ENCODE data around the gene ANKS1B. TPM values are rescaled to one million over a fixed set of nuclear protein-coding genes. Genes with fewer than 3 reads are reported as not detected.

ANKS1B gene
- total RNA-seq, 1 donor from 2014 or later = 2.4 TPM

DNA sequence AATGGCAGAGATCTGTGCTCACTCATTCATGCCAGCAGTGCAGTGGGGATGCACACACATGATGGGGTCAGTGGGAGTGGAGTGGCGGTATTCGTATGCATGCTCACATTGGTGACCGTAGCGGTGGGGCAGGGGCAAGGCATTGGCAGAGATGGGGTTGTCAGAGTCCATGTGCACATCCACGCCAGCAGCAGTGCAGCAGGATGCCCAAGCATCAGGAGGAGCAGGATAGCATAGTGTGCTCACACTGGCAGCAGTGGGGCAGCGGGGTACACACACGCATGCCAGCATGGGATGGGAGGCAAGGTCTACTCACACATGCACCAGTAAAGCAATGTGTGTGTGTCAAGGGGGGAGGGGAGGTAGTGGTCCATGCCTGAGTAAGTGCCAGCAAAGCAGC lies 426.6 kb downstream of the ANKS1B start:
- H3K79me2 ChIP-seq (ENCODE audit: insufficient read depth, low read length) = no peaks in the 10 kb centered on the region
- peaks cover 4% of the 10 kb centered on the region for H3K9me3 Mint-ChIP-seq (ENCODE audit: unreplicated experiment)
- H3K4me2 ChIP-seq (ENCODE audit: low read length) = no peak overlapping the region
- no peaks in the 10 kb centered on the region for H3K27me3 ChIP-seq (ENCODE audit: insufficient read depth, low read length)
- no peak for FAIRE-seq
- no peak overlapping the region for H3K4me3 Mint-ChIP-seq (ENCODE audit: unreplicated experiment)
- TF ChIP-seq EZH2 (IDR thresholded peaks at IDR 0.05; ENCODE audit: insufficient read depth, low read length) = no peak
- no peak for TF ChIP-seq CTCF (IDR thresholded peaks at IDR 0.05; ENCODE audit: insufficient read depth, low read depth, low read length)
- no peaks in the 10 kb centered on the region for H3K36me3 ChIP-seq (ENCODE audit: insufficient read depth, low read length)
- no peak overlapping the region for H3K27ac Mint-ChIP-seq (ENCODE audit: unreplicated experiment)
- no peak overlapping the region for H3K9ac ChIP-seq (ENCODE audit: low read length)
- no peaks in the 10 kb centered on the region for H3K36me3 Mint-ChIP-seq (ENCODE audit: low read depth, unreplicated experiment)
- no peak overlapping the region for H3K27ac ChIP-seq (ENCODE audit: low read depth, low read length)
- no peaks in the 10 kb centered on the region for H3K4me1 ChIP-seq (ENCODE audit: insufficient read depth, low read length)
- no peaks in the 10 kb centered on the region for H4K20me1 ChIP-seq (ENCODE audit: insufficient read depth, low read length)
- no peaks in the 10 kb centered on the region for H3K4me1 Mint-ChIP-seq (ENCODE audit: low read depth, unreplicated experiment)
- H2AFZ ChIP-seq (ENCODE audit: low read depth, low read length) = no peak overlapping the region
- DNase-seq (ENCODE audit: low read depth) = no peak
- peaks cover 5% of the 10 kb centered on the region for H3K9me3 ChIP-seq (ENCODE audit: insufficient read depth, low read depth, low read length)
- no peak overlapping the region for H3K4me3 ChIP-seq (ENCODE audit: insufficient read depth, low read depth, low read length)
- peaks cover 2% of the 10 kb centered on the region for H3K27me3 Mint-ChIP-seq (ENCODE audit: low read depth, unreplicated experiment)

GRCh38 chr12:99553461-99553860 lies 431.3 kb downstream of the ANKS1B start:
- H3K27me3 ChIP-seq (ENCODE audit: insufficient read depth, low read length) = no peaks in the 10 kb centered on the region
- no peak overlapping the region for H2AFZ ChIP-seq (ENCODE audit: low read depth, low read length)
- H3K9me3 Mint-ChIP-seq (ENCODE audit: unreplicated experiment) = peaks cover 2% of the 10 kb centered on the region
- H3K79me2 ChIP-seq (ENCODE audit: insufficient read depth, low read length) = no peaks in the 10 kb centered on the region
- no peaks in the 10 kb centered on the region for H3K27me3 Mint-ChIP-seq (ENCODE audit: low read depth, unreplicated experiment)
- no peak for TF ChIP-seq EZH2 (IDR thresholded peaks at IDR 0.05; ENCODE audit: insufficient read depth, low read length)
- TF ChIP-seq CTCF (IDR thresholded peaks at IDR 0.05; ENCODE audit: insufficient read depth, low read depth, low read length) = no peak
- FAIRE-seq (no peak), DNase-seq (ENCODE audit: low read depth) (no peak)
- H3K4me1 Mint-ChIP-seq (ENCODE audit: low read depth, unreplicated experiment) = no peaks in the 10 kb centered on the region
- no peaks in the 10 kb centered on the region for H3K36me3 ChIP-seq (ENCODE audit: insufficient read depth, low read length)
- no peak overlapping the region for H3K9ac ChIP-seq (ENCODE audit: low read length)
- no peaks in the 10 kb centered on the region for H4K20me1 ChIP-seq (ENCODE audit: insufficient read depth, low read length)
- peaks cover 5% of the 10 kb centered on the region for H3K9me3 ChIP-seq (ENCODE audit: insufficient read depth, low read depth, low read length)
- H3K27ac ChIP-seq (ENCODE audit: low read depth, low read length) = no peak overlapping the region
- H3K4me1 ChIP-seq (ENCODE audit: insufficient read depth, low read length) = no peaks in the 10 kb centered on the region
- H3K4me3 Mint-ChIP-seq (ENCODE audit: unreplicated experiment) = no peak overlapping the region
- no peak overlapping the region for H3K4me2 ChIP-seq (ENCODE audit: low read length)
- H3K4me3 ChIP-seq (ENCODE audit: insufficient read depth, low read depth, low read length) = no peak overlapping the region
- H3K27ac Mint-ChIP-seq (ENCODE audit: unreplicated experiment) = no peak overlapping the region
- no peaks in the 10 kb centered on the region for H3K36me3 Mint-ChIP-seq (ENCODE audit: low read depth, unreplicated experiment)

DNA sequence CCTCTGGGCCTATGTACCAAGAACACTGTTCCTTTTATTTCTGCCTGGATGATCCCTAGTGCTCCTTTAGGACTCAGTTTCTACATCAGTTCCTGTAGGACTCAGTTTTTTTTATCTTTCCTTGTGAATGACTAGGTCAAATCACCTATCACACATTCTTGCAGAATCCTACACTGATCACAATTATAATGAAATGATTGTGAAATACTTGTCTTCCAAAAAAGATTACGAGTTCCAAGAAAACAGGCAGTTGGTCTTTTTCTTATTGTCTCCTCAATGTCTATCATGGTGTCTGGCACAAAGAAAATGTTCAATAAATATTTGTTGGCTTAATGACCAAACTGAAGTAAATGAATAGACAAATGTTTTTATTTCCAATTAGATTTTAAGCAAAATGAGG lies 432.7 kb downstream of the ANKS1B start:
- no peak overlapping the region for H3K4me3 ChIP-seq (ENCODE audit: insufficient read depth, low read depth, low read length)
- DNase-seq (ENCODE audit: low read depth) = no peak
- Mint-ChIP-seq H3K27ac (ENCODE audit: unreplicated experiment) (no peak overlapping the region), H3K4me3 (ENCODE audit: unreplicated experiment) (no peak overlapping the region), H3K4me1 (ENCODE audit: low read depth, unreplicated experiment) (no peaks in the 10 kb centered on the region), H3K27me3 (ENCODE audit: low read depth, unreplicated experiment) (no peaks in the 10 kb centered on the region), H3K9me3 (ENCODE audit: unreplicated experiment) (peaks cover 2% of the 10 kb centered on the region), H3K36me3 (ENCODE audit: low read depth, unreplicated experiment) (no peaks in the 10 kb centered on the region)
- no peak overlapping the region for H3K9ac ChIP-seq (ENCODE audit: low read length)
- no peaks in the 10 kb centered on the region for H3K79me2 ChIP-seq (ENCODE audit: insufficient read depth, low read length)
- H3K27ac ChIP-seq (ENCODE audit: low read depth, low read length) = no peak overlapping the region
- no peaks in the 10 kb centered on the region for H3K9me3 ChIP-seq (ENCODE audit: insufficient read depth, low read depth, low read length)
- no peak for TF ChIP-seq CTCF (IDR thresholded peaks at IDR 0.05; ENCODE audit: insufficient read depth, low read depth, low read length)
- TF ChIP-seq EZH2 (IDR thresholded peaks at IDR 0.05; ENCODE audit: insufficient read depth, low read length) = no peak
- no peaks in the 10 kb centered on the region for H4K20me1 ChIP-seq (ENCODE audit: insufficient read depth, low read length)
- H3K4me1 ChIP-seq (ENCODE audit: insufficient read depth, low read length) = no peaks in the 10 kb centered on the region
- no peak overlapping the region for H2AFZ ChIP-seq (ENCODE audit: low read depth, low read length)
- no peaks in the 10 kb centered on the region for H3K27me3 ChIP-seq (ENCODE audit: insufficient read depth, low read length)
- no peak overlapping the region for H3K4me2 ChIP-seq (ENCODE audit: low read length)
- H3K36me3 ChIP-seq (ENCODE audit: insufficient read depth, low read length) = no peaks in the 10 kb centered on the region
- FAIRE-seq = no peak
